HepG2 (cell line): ENCODE results near the gene RHBDL3. TPM values are rescaled to one million over a fixed set of nuclear protein-coding genes. Genes with fewer than 3 reads are reported as not detected.

Experiments used
- CAMTA2 ChIP-seq: sonication (generic); formaldehyde crosslinking; IDR thresholded peaks from 2 replicates; pipeline ENCODE4 v1.4.0; 2020; ENCODE audit warnings: mild to moderate bottlenecking, missing genetic modification reagents, borderline replicate concordance
- HNRNPL ChIP-seq: fragments of 200-400 bp; formaldehyde crosslinking; IDR thresholded peaks from 2 replicates; pipeline ENCODE4 v1.6.1; 2017; ENCODE audit warnings: mild to moderate bottlenecking, low read depth, low read length
- HOXA3 ChIP-seq: sonication (generic); formaldehyde crosslinking; IDR thresholded peaks from 2 replicates; pipeline ENCODE4 v1.5.0; 2020; ENCODE audit warnings: missing genetic modification reagents
- IRF2 ChIP-seq: IDR thresholded peaks from 2 replicates; pipeline ENCODE4 v1.6.1; 2018; ENCODE audit warnings: missing genetic modification reagents, missing compliant biosample characterization
- JUNB ChIP-seq: sonication (generic); formaldehyde crosslinking; IDR thresholded peaks from 2 replicates; pipeline ENCODE4 v1.8.0; 2022; ENCODE audit warnings: missing genetic modification reagents, mild to moderate bottlenecking, borderline replicate concordance
- KMT2A ChIP-seq: sonication (generic); formaldehyde crosslinking; IDR thresholded peaks from 2 replicates; pipeline ENCODE4 v1.4.0; 2020; ENCODE audit warnings: missing genetic modification reagents
- MTA3 ChIP-seq: sonication (generic); formaldehyde crosslinking; IDR thresholded peaks from 2 replicates; pipeline ENCODE4 v1.4.0; 2020; ENCODE audit warnings: missing genetic modification reagents
- NAIF1 ChIP-seq: sonication (generic); formaldehyde crosslinking; IDR thresholded peaks from 2 replicates; pipeline ENCODE4 v1.5.0; 2020; ENCODE audit warnings: mild to moderate bottlenecking, missing genetic modification reagents, borderline replicate concordance
- NR2F1 ChIP-seq, 2 experiments: fragments of 450-650 bp in 1 of 2; formaldehyde crosslinking in 1 of 2; IDR thresholded peaks; 2 replicates each; pipeline versions ENCODE4 v1.5.0 to v1.6.1; 2016 to 2020; ENCODE audit warnings: mild to moderate bottlenecking in 1 of 2, missing compliant biosample characterization in 1 of 2, missing genetic modification reagents in 1 of 2, moderate library complexity in 1 of 2
- RARA ChIP-seq: IDR thresholded peaks from 2 replicates; pipeline ENCODE4 v1.6.1; 2016; ENCODE audit warnings: missing genetic modification reagents, missing compliant biosample characterization
- RCOR2 ChIP-seq: IDR thresholded peaks from 2 replicates; pipeline ENCODE4 v1.6.1; 2016; ENCODE audit warnings: missing biosample characterization, missing genetic modification reagents
- RNF219 ChIP-seq: sonication (generic); formaldehyde crosslinking; IDR thresholded peaks from 2 replicates; pipeline ENCODE4 v1.5.0; 2020; ENCODE audit warnings: mild to moderate bottlenecking, missing genetic modification reagents
- RXRB ChIP-seq: IDR thresholded peaks from 2 replicates; pipeline ENCODE4 v1.6.1; 2016; ENCODE audit warnings: borderline replicate concordance, missing genetic modification reagents, missing compliant biosample characterization
- SIN3B ChIP-seq: fragments of 150-350 bp; IDR thresholded peaks from 2 replicates; pipeline ENCODE4 v1.6.1; 2014; ENCODE audit warnings: low read length
- SRSF1 ChIP-seq: fragments of 200-400 bp; formaldehyde crosslinking; optimal IDR thresholded peaks from 2 replicates; pipeline ENCODE3; 2017; ENCODE audit warnings: mild to moderate bottlenecking, low read depth, low read length, moderate library complexity
- U2AF1 ChIP-seq: fragments of 200-400 bp; formaldehyde crosslinking; optimal IDR thresholded peaks from 2 replicates; pipeline ENCODE3; 2017; ENCODE audit warnings: mild to moderate bottlenecking, low read depth, low read length
- ZFP91 ChIP-seq: sonication (generic); formaldehyde crosslinking; IDR thresholded peaks from 2 replicates; pipeline ENCODE4 v1.9.0; 2022; ENCODE audit warnings: missing genetic modification reagents, mild to moderate bottlenecking, borderline replicate concordance
- ZNF614 ChIP-seq: IDR thresholded peaks from 2 replicates; pipeline ENCODE4 v1.6.1; 2018; ENCODE audit warnings: missing biosample characterization, missing genetic modification reagents, inconsistent platforms, borderline replicate concordance
- ZNF615 ChIP-seq: sonication (generic); formaldehyde crosslinking; IDR thresholded peaks from 2 replicates; pipeline ENCODE4 v1.5.0; 2020; ENCODE audit warnings: mild to moderate bottlenecking, missing genetic modification reagents, borderline replicate concordance
- ZNF672 ChIP-seq: sonication (generic); formaldehyde crosslinking; IDR thresholded peaks from 2 replicates; pipeline ENCODE4 v1.8.1; 2022; ENCODE audit warnings: missing genetic modification reagents
- ZNF749 ChIP-seq: sonication (generic); formaldehyde crosslinking; IDR thresholded peaks from 2 replicates; pipeline ENCODE4 v1.8.0; 2022; ENCODE audit warnings: mild to moderate bottlenecking, missing genetic modification reagents, moderate library complexity, borderline replicate concordance
- ZNF75D ChIP-seq: sonication (generic); formaldehyde crosslinking; IDR thresholded peaks from 2 replicates; pipeline ENCODE4 v1.8.1; 2023; ENCODE audit warnings: missing genetic modification reagents, mild to moderate bottlenecking, borderline replicate concordance
- ZNF790 ChIP-seq: sonication (generic); formaldehyde crosslinking; IDR thresholded peaks from 2 replicates; pipeline ENCODE4 v1.8.0; 2022; ENCODE audit warnings: missing genetic modification reagents, mild to moderate bottlenecking, borderline replicate concordance
- polyA plus RNA-seq, 8 experiments: library from polyadenylated mRNA; depleted of rRNA in 3 of 8; stranded (reverse) in 7 of 8; unstranded in 1 of 8; fragments of >200 nt; fragmentation: Illumina TruSeq in 4 of 8; extraction: Trizol in 4 of 8; gene quantifications; 2 replicates each; pipeline versions ENCODE4 v1.2.1 to v1.2.3, GENCODE V29; 2011 to 2016; ENCODE audit warnings: low read depth in 4 of 8, missing spikeins in 1 of 8, mixed read lengths in 1 of 8; ENCODE audit not compliant: insufficient read depth in 1 of 8
- total RNA-seq, 5 experiments: library from RNA; depleted of rRNA; stranded (reverse); fragments of >200 nt; fragmentation: Illumina TruSeq; extraction: Trizol; gene quantifications; 2 replicates each; pipeline ENCODE4 v1.2.3, GENCODE V29; 2016; ENCODE audit warnings: low read depth in 1 of 5
- TF ChIP-seq, protein P1 (sequence below): sonication (generic); formaldehyde crosslinking; IDR thresholded peaks from 2 replicates; pipeline ENCODE4 v1.8.0; 2022; ENCODE audit warnings: mild to moderate bottlenecking, missing genetic modification reagents, moderate library complexity
- TF ChIP-seq, protein P2 (sequence below): sonication (generic); formaldehyde crosslinking; IDR thresholded peaks from 2 replicates; pipeline ENCODE4 v1.4.0; 2020; ENCODE audit warnings: mild to moderate bottlenecking, missing genetic modification reagents

RHBDL3 gene
- total and polyA plus RNA-seq, 2 of the 13 experiments (the other 11 are each of a cell fraction or from before 2014, with no cell fraction given) = 0.09 TPM; not detected in 1

GRCh38 chr17:32302860-32303649 is 37.4 kb downstream of the RHBDL3 start (continued):
- TF ChIP-seq RXRB (CRISPR knock-in tag) = peak; percentile 96
- TF ChIP-seq ZNF749 (CRISPR knock-in tag) = no peak
- TF ChIP-seq ZNF615 (CRISPR knock-in tag) = no peak
- TF ChIP-seq MTA3 (CRISPR knock-in tag) = no peak
- peak; percentile 97 for TF ChIP-seq HNRNPL
- no peak for TF ChIP-seq ZNF75D (CRISPR knock-in tag)
- TF ChIP-seq JUNB (CRISPR knock-in tag) = no peak
- TF ChIP-seq NR2F1 (CRISPR knock-in tag; IDR thresholded peaks at IDR 0.05) = peak; percentile 96 to 97
- TF ChIP-seq RARA = peak; percentile 100
- no peak for TF ChIP-seq SIN3B
- peak; percentile 64; the same call in 1 of the 2 replicates for TF ChIP-seq ZNF614 (CRISPR knock-in tag)
- peak; percentile 76 for TF ChIP-seq HOXA3 (CRISPR knock-in tag)
- 0 out of 2 replicates have a peak, but pooled peaks have one; percentile 21 for TF ChIP-seq IRF2
- TF ChIP-seq KMT2A = no peak
- no peak for TF ChIP-seq ZNF672 (CRISPR knock-in tag)
- no peak for TF ChIP-seq ZNF790 (CRISPR knock-in tag)
- no peak for TF ChIP-seq RNF219
- TF ChIP-seq RCOR2 (CRISPR knock-in tag) = no peak
- TF ChIP-seq U2AF1 = no peak
- TF ChIP-seq, protein P1, sequence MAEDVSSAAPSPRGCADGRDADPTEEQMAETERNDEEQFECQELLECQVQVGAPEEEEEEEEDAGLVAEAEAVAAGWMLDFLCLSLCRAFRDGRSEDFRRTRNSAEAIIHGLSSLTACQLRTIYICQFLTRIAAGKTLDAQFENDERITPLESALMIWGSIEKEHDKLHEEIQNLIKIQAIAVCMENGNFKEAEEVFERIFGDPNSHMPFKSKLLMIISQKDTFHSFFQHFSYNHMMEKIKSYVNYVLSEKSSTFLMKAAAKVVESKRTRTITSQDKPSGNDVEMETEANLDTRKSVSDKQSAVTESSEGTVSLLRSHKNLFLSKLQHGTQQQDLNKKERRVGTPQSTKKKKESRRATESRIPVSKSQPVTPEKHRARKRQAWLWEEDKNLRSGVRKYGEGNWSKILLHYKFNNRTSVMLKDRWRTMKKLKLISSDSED (CRISPR knock-in tag) = no peak
- TF ChIP-seq NAIF1 = no peak
- TF ChIP-seq, protein P2, sequence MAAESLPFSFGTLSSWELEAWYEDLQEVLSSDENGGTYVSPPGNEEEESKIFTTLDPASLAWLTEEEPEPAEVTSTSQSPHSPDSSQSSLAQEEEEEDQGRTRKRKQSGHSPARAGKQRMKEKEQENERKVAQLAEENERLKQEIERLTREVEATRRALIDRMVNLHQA = no peak
- no peak for TF ChIP-seq CAMTA2
- TF ChIP-seq SRSF1 = no peak
- TF ChIP-seq ZFP91 (CRISPR knock-in tag) = peak; percentile 59; the same call in 1 of the 2 replicates
